Muscle layer of colon (tissue), 2 donors: ENCODE data around the gene HEPH.
"Not testable (repeated sequence)": the region's sequence is repeated elsewhere in the genome, so short reads cannot be mapped to it uniquely, and the experiment has no call there.

ENCODE experiments used
- H3K27ac ChIP-seq: one replicate; pipeline ENCODE4 v1.7.0; 2013; ENCODE audit warnings: low read depth, mild to moderate bottlenecking, low read length, moderate library complexity
- H3K27me3 ChIP-seq, 2 donors: one replicate each; pipeline ENCODE4 v1.7.0; 2013; ENCODE audit warnings: low read length in 2 of 2, mild to moderate bottlenecking in 2 of 2; ENCODE audit not compliant: insufficient read depth in 2 of 2, control insufficient read depth in 1 of 2
- H3K36me3 ChIP-seq: one replicate; pipeline ENCODE4 v1.7.0; 2013; ENCODE audit warnings: mild to moderate bottlenecking, low read length; ENCODE audit not compliant: insufficient read depth
- H3K4me1 ChIP-seq: one replicate; pipeline ENCODE4 v1.7.0; 2013; ENCODE audit warnings: mild to moderate bottlenecking, low read length; ENCODE audit not compliant: insufficient read depth
- H3K4me3 ChIP-seq, 2 donors: one replicate each; pipeline ENCODE4 v1.7.0; 2013; ENCODE audit warnings: low read length in 2 of 2, low read depth in 1 of 2, mild to moderate bottlenecking in 1 of 2, moderate library complexity in 1 of 2
- H3K9ac ChIP-seq: one replicate; pipeline ENCODE4 v1.7.0; 2013; ENCODE audit warnings: low read length
- H3K9me3 ChIP-seq: one replicate; pipeline ENCODE4 v1.7.0; 2013; ENCODE audit warnings: mild to moderate bottlenecking, low read length
- donor health status: abdominal sarcoma.
- donor health status: Adenocarcinoma of cecum.

Gene HEPH

GRCh38 chrX:66232296-66232695, 68.2 kb downstream of the HEPH start:
- no peaks in the 10 kb centered on the region for H3K36me3 ChIP-seq
- no peak overlapping the region for H3K27ac ChIP-seq
- H3K9me3 ChIP-seq: no peaks in the 10 kb centered on the region
- no peaks in the 10 kb centered on the region for H3K4me1 ChIP-seq
- H3K4me3 ChIP-seq: no peak overlapping the region
- no peaks in the 10 kb centered on the region for H3K27me3 ChIP-seq
- H3K9ac ChIP-seq: no peak overlapping the region

DNA sequence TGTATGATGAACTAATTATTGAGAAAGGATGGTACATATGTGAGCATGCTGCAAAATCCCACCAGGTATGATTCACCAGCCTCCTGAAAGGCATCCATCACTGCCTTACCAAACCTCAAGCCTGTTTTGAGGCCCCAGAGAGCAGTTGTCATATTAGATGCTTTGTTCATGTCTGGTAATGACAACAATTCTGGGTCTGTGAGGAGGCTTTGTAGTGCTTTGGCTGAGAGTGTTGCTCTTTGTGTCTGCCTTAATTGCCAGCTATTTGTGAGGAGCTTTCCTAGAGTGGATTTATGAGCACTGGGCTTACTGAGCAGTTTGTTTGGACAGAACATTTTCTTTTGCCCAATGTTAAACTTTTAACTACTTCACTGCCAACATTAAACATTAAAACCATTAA, 69.2 kb downstream of the HEPH start:
- Histone ChIP-seq H3K9me3 (no peaks in the 10 kb centered on the region), H3K4me1 (no peaks in the 10 kb centered on the region), H3K36me3 (no peaks in the 10 kb centered on the region), H3K4me3 (no peak overlapping the region), H3K9ac (no peak overlapping the region), H3K27ac (no peak overlapping the region), H3K27me3 (no peaks in the 10 kb centered on the region)

GRCh38 chrX:66233904-66234303, 69.9 kb downstream of the HEPH start:
- H3K27ac ChIP-seq, H3K4me1 ChIP-seq, H3K9ac ChIP-seq, H3K4me3 ChIP-seq, H3K27me3 ChIP-seq, H3K9me3 ChIP-seq, H3K36me3 ChIP-seq: not testable (repeated sequence)

DNA sequence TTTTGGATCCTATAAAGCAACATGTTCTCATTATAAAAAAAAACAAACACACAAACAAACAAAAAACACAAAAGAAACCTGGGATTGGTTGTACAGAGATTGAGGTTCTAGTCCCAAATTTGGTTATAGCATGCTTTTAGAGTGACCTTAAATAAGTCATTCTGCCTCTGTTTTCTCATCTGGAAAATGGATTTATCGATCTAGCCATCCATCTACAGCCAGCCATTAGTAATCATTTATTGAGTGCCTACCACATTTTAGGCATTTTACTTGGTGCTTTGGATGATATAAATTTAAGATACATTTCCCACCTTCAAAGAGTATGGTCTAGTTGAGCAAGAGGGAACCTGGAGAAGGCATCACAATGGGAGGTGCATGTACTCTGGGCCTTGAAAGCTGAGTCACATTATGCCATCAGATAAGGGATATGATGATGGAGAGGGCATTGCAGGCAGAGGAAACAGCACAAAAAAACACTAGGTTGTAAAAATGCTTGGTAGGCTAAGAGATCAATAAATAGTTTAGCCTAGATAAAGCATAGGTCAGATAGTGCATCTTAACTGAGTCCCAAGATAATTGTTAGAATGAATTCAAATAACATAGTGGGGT, 91.4 kb downstream of the HEPH start:
- Histone ChIP-seq H3K9me3 (no peaks in the 10 kb centered on the region), H3K9ac (no peak overlapping the region), H3K36me3 (no peaks in the 10 kb centered on the region), H3K27me3 (no peaks in the 10 kb centered on the region), H3K4me3 (no peak overlapping the region), H3K27ac (no peak overlapping the region), H3K4me1 (no peaks in the 10 kb centered on the region)

DNA sequence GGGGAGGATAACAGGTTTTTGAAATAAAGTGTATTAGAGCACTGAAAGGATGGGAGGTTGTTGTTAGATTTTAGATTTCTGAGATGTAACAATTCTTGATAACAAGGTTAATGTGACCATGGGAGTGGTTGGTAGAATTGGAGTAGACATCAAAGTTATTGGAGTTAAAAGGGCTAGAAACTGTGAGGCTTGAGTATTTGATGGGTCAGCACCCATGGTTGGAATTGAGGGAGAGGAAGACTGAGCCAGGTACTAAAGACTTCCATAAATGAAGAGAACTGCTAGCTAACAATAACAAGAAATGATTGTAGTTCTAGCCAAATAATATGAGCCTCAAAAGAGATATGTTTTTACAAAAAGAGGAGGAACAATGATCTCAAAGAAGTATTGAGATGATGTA, 98.8 kb downstream of the HEPH start:
- no peak overlapping the region for H3K27ac ChIP-seq
- H3K9me3 ChIP-seq: no peaks in the 10 kb centered on the region
- H3K9ac ChIP-seq: no peak overlapping the region
- peaks cover 11% of the 10 kb centered on the region for H3K36me3 ChIP-seq
- no peak overlapping the region for H3K4me3 ChIP-seq
- H3K27me3 ChIP-seq: no peaks in the 10 kb centered on the region
- H3K4me1 ChIP-seq: no peaks in the 10 kb centered on the region
